ENCODE measurements around the gene AGAP5.

The AGAP5 gene

DNA sequence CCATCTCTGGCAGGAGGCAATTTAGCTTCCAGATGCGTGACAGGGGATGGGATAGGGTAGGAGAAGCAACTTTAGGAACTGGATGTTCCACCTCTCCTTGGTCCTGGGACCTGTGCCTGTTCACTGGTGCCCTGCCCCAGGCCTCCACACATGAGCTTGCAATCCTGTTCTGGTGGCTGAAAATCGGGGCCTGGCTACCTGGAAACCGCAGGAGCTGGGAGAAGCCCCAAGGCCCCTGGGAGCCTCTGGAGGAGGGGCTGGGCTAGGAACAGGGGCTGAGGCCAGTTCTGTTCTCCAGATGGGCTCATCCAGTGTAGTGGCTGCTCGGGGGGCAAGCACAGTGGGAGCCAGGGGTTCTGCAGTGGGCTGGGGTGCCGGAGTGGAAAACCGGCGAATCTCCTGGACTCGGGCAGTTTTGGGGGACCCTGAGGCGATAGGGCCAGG, 51.3 kb downstream of the AGAP5 start:
- Histone ChIP-seq H3K56ac (ENCODE audit: low read length) (peak overlapping the region; percentile 77), H3K9ac (ENCODE audit: low read length) (peak overlapping the region; percentile 64), H3K79me1 (ENCODE audit: low read length) (no peaks in the 10 kb centered on the region), H3K23ac (ENCODE audit: low read length) (no peak overlapping the region), H3K36me3 (ENCODE audit: control insufficient read depth, insufficient read depth, low read length) (no peaks in the 10 kb centered on the region), H3K27ac (ENCODE audit: low read depth, low read length) (peak overlapping the region; percentile 6), H2BK15ac (replicated peaks; ENCODE audit: low read depth) (no peak overlapping the region), H3K4ac (ENCODE audit: low read depth, low read length) (peak overlapping the region; percentile 38), H2AK5ac (ENCODE audit: low read length) (no peak overlapping the region), H3K4me3 (ENCODE audit: low read length) (no peak overlapping the region), H2BK120ac (ENCODE audit: low read depth, low read length) (peak overlapping the region; percentile 19), H3K4me2 (ENCODE audit: low read length) (no peak overlapping the region), H3K27me3 (ENCODE audit: insufficient read depth, low read length, poor library complexity) (no peaks in the 10 kb centered on the region), H3K4me1 (ENCODE audit: control insufficient read depth, low read depth, low read length) (peaks cover 16% of the 10 kb centered on the region), H3K79me2 (ENCODE audit: control insufficient read depth, insufficient read depth, low read length) (no peaks in the 10 kb centered on the region), H3K18ac (ENCODE audit: low read length) (peak overlapping the region; percentile 19), H4K8ac (ENCODE audit: low read depth, low read length) (no peak overlapping the region), H4K5ac (ENCODE audit: low read length) (no peak overlapping the region), H2BK5ac (ENCODE audit: low read length) (no peak overlapping the region)
- peak; percentile 30 for DNase-seq
- WGBS (ENCODE audit: extremely low coverage, insufficient coverage, low lambda C conversion rate) = no CpG with 5 or more reads among the region's 9 CpGs

DNA sequence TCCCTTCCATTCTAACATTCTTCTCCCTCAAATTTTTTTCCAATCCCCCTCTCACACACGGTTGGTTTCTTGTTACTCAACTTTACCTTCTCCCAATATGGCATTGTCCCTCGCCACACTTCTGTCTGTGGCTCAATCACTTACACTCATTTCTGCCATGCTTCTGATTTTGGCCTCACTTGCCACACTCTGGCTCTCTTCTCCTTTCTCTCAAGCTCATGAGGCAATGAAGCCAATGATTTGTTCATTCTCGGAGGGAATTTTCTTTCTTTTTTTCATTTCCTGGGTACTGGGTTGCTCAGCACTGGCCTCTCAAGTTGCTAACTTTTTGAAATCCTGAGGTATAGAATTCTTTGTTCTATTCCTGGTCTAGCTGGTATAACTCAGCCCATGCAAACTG, 52.7 kb downstream of the AGAP5 start:
- Histone ChIP-seq H4K8ac (ENCODE audit: low read depth, low read length) (no peak overlapping the region), H3K18ac (ENCODE audit: low read length) (no peak overlapping the region), H3K36me3 (ENCODE audit: control insufficient read depth, insufficient read depth, low read length) (no peaks in the 10 kb centered on the region), H3K4me3 (ENCODE audit: low read length) (no peak overlapping the region), H3K27me3 (ENCODE audit: insufficient read depth, low read length, poor library complexity) (no peaks in the 10 kb centered on the region), H2BK120ac (ENCODE audit: low read depth, low read length) (no peak overlapping the region), H3K79me2 (ENCODE audit: control insufficient read depth, insufficient read depth, low read length) (no peaks in the 10 kb centered on the region), H3K27ac (ENCODE audit: low read depth, low read length) (no peak overlapping the region), H3K9ac (ENCODE audit: low read length) (no peak overlapping the region), H4K5ac (ENCODE audit: low read length) (no peak overlapping the region), H3K56ac (ENCODE audit: low read length) (no peak overlapping the region), H3K4ac (ENCODE audit: low read depth, low read length) (no peak overlapping the region), H2AK5ac (ENCODE audit: low read length) (no peak overlapping the region), H2BK5ac (ENCODE audit: low read length) (no peak overlapping the region), H3K23ac (ENCODE audit: low read length) (no peak overlapping the region), H3K79me1 (ENCODE audit: low read length) (no peaks in the 10 kb centered on the region), H3K4me1 (ENCODE audit: control insufficient read depth, low read depth, low read length) (peaks cover 16% of the 10 kb centered on the region), H3K4me2 (ENCODE audit: low read length) (no peak overlapping the region), H2BK15ac (replicated peaks; ENCODE audit: low read depth) (no peak overlapping the region)
- WGBS (ENCODE audit: extremely low coverage, insufficient coverage, low lambda C conversion rate) = 100% methylated on average over 1 of the region's 3 CpGs
- DNase-seq = no peak

DNA sequence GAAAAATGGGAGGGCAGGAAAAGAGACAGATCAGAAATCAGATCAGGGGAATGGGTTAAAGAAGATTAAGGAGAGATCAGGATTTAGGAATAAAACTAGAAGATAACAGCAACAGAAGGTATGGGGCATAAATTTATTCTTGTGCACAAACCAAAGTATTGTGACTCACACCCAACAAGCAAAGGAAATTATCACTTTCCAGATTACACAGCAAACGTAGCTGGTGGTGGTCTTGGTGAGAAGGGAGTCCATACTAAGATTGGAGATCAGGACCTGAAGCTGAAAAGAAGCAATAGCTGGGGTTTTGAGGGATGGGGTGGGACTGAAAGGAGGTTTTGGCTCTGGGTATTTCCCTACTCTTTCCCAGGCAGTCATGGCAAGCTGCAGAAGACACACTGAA, 53.1 kb downstream of the AGAP5 start:
- no peak overlapping the region for H2BK120ac ChIP-seq (ENCODE audit: low read depth, low read length)
- H2BK5ac ChIP-seq (ENCODE audit: low read length) = no peak overlapping the region
- WGBS (ENCODE audit: extremely low coverage, insufficient coverage, low lambda C conversion rate) = no CpG with 5 or more reads among the region's 1 CpG
- H2AK5ac ChIP-seq (ENCODE audit: low read length) = no peak overlapping the region
- H3K79me2 ChIP-seq (ENCODE audit: control insufficient read depth, insufficient read depth, low read length) = no peaks in the 10 kb centered on the region
- H3K18ac ChIP-seq (ENCODE audit: low read length) = no peak overlapping the region
- H3K79me1 ChIP-seq (ENCODE audit: low read length) = no peaks in the 10 kb centered on the region
- no peak overlapping the region for H3K56ac ChIP-seq (ENCODE audit: low read length)
- no peak overlapping the region for H4K5ac ChIP-seq (ENCODE audit: low read length)
- no peak overlapping the region for H3K23ac ChIP-seq (ENCODE audit: low read length)
- H3K27me3 ChIP-seq (ENCODE audit: insufficient read depth, low read length, poor library complexity) = no peaks in the 10 kb centered on the region
- H3K4me3 ChIP-seq (ENCODE audit: low read length) = no peak overlapping the region
- H3K4ac ChIP-seq (ENCODE audit: low read depth, low read length) = no peak overlapping the region
- H3K9ac ChIP-seq (ENCODE audit: low read length) = no peak overlapping the region
- no peak for DNase-seq
- no peak overlapping the region for H4K8ac ChIP-seq (ENCODE audit: low read depth, low read length)
- no peaks in the 10 kb centered on the region for H3K36me3 ChIP-seq (ENCODE audit: control insufficient read depth, insufficient read depth, low read length)
- H3K4me1 ChIP-seq (ENCODE audit: control insufficient read depth, low read depth, low read length) = peaks cover 11% of the 10 kb centered on the region
- no peak overlapping the region for H2BK15ac ChIP-seq (replicated peaks; ENCODE audit: low read depth)
- H3K4me2 ChIP-seq (ENCODE audit: low read length) = no peak overlapping the region
- H3K27ac ChIP-seq (ENCODE audit: low read depth, low read length) = no peak overlapping the region

DNA sequence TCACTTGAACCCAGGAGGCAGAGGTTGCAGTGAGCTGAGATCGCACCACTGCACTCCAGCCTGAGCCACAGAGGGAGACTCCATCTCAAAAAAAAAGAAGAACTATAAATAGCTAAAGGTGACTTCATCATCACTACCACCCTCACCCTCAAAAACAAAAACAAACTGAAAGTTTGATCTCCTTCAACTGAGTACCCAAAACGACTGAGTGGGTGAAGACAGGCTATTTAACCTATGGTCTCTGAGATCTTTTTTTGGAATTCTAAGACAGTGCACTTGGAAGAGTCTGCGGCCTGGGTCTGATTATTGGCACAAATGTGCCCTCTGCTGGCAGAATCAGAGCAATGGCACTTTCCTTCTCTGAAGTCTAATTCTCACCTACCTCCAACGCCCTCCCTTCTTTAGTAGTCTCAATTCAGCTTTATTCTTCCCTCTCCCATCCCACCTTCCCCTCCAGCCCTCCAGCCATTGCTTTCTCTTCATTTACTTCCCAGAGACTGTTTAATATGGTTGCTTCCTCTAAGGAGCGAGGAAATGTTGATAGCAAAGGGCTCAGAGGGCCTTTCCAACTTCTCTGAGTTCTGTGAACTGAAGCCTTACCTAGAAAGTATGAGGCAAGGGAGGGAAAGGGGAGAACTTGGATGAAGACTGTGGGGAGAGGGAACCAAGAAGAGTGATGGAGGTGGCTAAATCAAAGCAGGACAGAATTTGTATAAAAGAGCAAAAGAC, 53.7 kb downstream of the AGAP5 start:
- Histone ChIP-seq H2BK5ac (ENCODE audit: low read length) (no peak overlapping the region), H3K4me1 (ENCODE audit: control insufficient read depth, low read depth, low read length) (peaks cover 5% of the 10 kb centered on the region), H4K5ac (ENCODE audit: low read length) (peak overlapping the region; percentile 41), H2AK5ac (ENCODE audit: low read length) (no peak overlapping the region), H4K8ac (ENCODE audit: low read depth, low read length) (no peak overlapping the region), H3K18ac (ENCODE audit: low read length) (no peak overlapping the region), H3K4me2 (ENCODE audit: low read length) (no peak overlapping the region), H3K4me3 (ENCODE audit: low read length) (no peak overlapping the region), H3K27me3 (ENCODE audit: insufficient read depth, low read length, poor library complexity) (no peaks in the 10 kb centered on the region), H3K79me2 (ENCODE audit: control insufficient read depth, insufficient read depth, low read length) (no peaks in the 10 kb centered on the region), H3K36me3 (ENCODE audit: control insufficient read depth, insufficient read depth, low read length) (no peaks in the 10 kb centered on the region), H3K56ac (ENCODE audit: low read length) (peak overlapping the region; percentile 1), H3K23ac (ENCODE audit: low read length) (no peak overlapping the region), H3K27ac (ENCODE audit: low read depth, low read length) (no peak overlapping the region), H2BK15ac (replicated peaks; ENCODE audit: low read depth) (no peak overlapping the region), H3K4ac (ENCODE audit: low read depth, low read length) (no peak overlapping the region), H3K79me1 (ENCODE audit: low read length) (no peaks in the 10 kb centered on the region), H3K9ac (ENCODE audit: low read length) (no peak overlapping the region), H2BK120ac (ENCODE audit: low read depth, low read length) (no peak overlapping the region)
- WGBS (ENCODE audit: extremely low coverage, insufficient coverage, low lambda C conversion rate) = no CpG with 5 or more reads among the region's 5 CpGs
- peak; percentile 77 for DNase-seq

DNA sequence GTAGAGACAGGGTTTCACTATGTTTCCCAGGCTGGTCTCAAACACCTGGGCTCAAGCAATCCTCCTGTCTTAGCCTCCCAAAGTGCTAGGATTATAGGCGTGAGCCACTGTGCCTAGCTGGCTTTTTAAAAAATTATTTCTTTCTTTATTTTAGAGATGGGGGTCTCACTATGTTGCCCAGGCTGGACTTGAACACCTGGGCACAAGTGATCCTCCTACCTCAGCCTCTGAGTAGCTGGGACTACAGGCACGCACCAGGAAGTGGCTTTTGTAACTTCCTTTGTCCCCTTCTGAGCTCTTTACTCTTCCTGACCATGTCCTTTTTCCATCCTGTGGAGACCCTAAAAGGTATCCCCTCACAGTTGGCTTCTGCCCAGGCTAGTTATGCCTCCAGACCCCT, 54.5 kb downstream of the AGAP5 start:
- no peak overlapping the region for H3K4me2 ChIP-seq (ENCODE audit: low read length)
- no peaks in the 10 kb centered on the region for H3K79me2 ChIP-seq (ENCODE audit: control insufficient read depth, insufficient read depth, low read length)
- H2BK15ac ChIP-seq (replicated peaks; ENCODE audit: low read depth) = no peak overlapping the region
- no peaks in the 10 kb centered on the region for H3K27me3 ChIP-seq (ENCODE audit: insufficient read depth, low read length, poor library complexity)
- no peak overlapping the region for H3K27ac ChIP-seq (ENCODE audit: low read depth, low read length)
- H3K9ac ChIP-seq (ENCODE audit: low read length) = no peak overlapping the region
- H3K79me1 ChIP-seq (ENCODE audit: low read length) = no peaks in the 10 kb centered on the region
- H3K36me3 ChIP-seq (ENCODE audit: control insufficient read depth, insufficient read depth, low read length) = no peaks in the 10 kb centered on the region
- no peak overlapping the region for H3K23ac ChIP-seq (ENCODE audit: low read length)
- no peak overlapping the region for H3K4ac ChIP-seq (ENCODE audit: low read depth, low read length)
- no peak overlapping the region for H3K4me3 ChIP-seq (ENCODE audit: low read length)
- H3K18ac ChIP-seq (ENCODE audit: low read length) = no peak overlapping the region
- no CpG with 5 or more reads among the region's 2 CpGs for WGBS (ENCODE audit: extremely low coverage, insufficient coverage, low lambda C conversion rate)
- no peak overlapping the region for H3K56ac ChIP-seq (ENCODE audit: low read length)
- no peak for DNase-seq
- peaks cover 1% of the 10 kb centered on the region for H3K4me1 ChIP-seq (ENCODE audit: control insufficient read depth, low read depth, low read length)
- H2BK5ac ChIP-seq (ENCODE audit: low read length) = no peak overlapping the region
- H2BK120ac ChIP-seq (ENCODE audit: low read depth, low read length) = no peak overlapping the region
- no peak overlapping the region for H4K5ac ChIP-seq (ENCODE audit: low read length)
- no peak overlapping the region for H2AK5ac ChIP-seq (ENCODE audit: low read length)
- H4K8ac ChIP-seq (ENCODE audit: low read depth, low read length) = no peak overlapping the region
